GM12801 (cell line): Measurements from ENCODE around the gene PIGBOS1.

ENCODE experiments used
- TF ChIP-seq, protein P1 (sequence below): IDR thresholded peaks from one replicate; pipeline ENCODE4 v1.5.1; 2011; ENCODE audit warnings: control low read depth; ENCODE audit not compliant: insufficient read length; ENCODE audit errors: extremely low read depth

PIGBOS1 gene

DNA sequence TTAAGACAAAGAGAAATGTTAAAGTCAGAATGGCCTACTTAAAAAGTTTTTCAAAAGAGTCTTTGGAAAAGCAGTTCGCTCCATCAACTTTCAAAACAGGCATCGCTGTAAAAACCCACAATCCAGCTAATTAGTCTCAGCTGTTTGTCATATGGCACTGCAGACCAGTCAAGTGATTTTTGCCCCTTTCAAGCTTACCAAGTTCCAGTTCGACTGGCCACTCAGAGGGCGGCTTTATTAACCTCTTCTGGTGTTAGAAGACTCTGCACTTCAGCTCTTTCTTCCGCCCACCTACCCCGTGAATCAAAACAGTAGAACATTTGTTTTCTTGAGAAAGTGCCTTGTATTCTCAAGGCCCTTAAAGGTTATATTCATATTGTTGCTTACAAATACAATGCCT lies 48.6 kb downstream of the PIGBOS1 start:
- TF ChIP-seq, protein P1, sequence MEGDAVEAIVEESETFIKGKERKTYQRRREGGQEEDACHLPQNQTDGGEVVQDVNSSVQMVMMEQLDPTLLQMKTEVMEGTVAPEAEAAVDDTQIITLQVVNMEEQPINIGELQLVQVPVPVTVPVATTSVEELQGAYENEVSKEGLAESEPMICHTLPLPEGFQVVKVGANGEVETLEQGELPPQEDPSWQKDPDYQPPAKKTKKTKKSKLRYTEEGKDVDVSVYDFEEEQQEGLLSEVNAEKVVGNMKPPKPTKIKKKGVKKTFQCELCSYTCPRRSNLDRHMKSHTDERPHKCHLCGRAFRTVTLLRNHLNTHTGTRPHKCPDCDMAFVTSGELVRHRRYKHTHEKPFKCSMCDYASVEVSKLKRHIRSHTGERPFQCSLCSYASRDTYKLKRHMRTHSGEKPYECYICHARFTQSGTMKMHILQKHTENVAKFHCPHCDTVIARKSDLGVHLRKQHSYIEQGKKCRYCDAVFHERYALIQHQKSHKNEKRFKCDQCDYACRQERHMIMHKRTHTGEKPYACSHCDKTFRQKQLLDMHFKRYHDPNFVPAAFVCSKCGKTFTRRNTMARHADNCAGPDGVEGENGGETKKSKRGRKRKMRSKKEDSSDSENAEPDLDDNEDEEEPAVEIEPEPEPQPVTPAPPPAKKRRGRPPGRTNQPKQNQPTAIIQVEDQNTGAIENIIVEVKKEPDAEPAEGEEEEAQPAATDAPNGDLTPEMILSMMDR = no peak

DNA sequence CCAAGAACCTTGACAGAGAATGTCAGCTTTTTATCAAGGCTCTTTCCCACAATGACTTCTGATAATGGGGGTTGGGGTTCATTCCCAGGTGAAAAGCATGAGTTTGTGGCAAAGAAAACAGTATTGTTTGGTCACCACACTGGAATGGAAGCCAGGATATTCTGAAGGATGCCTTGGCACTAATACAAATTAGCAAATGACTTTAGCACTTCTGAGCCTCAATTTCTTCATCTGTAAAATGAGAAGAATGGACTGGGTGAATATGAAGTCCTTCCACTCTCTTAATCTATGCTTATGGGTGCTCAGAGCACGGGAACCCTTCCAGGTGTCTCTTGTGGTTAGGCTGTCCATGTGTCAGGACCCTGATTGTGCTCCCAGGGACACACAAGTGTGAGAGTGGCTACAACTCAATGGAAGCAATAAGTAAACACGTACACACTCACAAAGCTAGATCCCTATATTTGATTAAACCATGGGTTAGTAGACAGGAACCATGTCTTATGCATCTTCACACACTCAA lies 50.7 kb downstream of the PIGBOS1 start:
- TF ChIP-seq, protein P1 = no peak

DNA sequence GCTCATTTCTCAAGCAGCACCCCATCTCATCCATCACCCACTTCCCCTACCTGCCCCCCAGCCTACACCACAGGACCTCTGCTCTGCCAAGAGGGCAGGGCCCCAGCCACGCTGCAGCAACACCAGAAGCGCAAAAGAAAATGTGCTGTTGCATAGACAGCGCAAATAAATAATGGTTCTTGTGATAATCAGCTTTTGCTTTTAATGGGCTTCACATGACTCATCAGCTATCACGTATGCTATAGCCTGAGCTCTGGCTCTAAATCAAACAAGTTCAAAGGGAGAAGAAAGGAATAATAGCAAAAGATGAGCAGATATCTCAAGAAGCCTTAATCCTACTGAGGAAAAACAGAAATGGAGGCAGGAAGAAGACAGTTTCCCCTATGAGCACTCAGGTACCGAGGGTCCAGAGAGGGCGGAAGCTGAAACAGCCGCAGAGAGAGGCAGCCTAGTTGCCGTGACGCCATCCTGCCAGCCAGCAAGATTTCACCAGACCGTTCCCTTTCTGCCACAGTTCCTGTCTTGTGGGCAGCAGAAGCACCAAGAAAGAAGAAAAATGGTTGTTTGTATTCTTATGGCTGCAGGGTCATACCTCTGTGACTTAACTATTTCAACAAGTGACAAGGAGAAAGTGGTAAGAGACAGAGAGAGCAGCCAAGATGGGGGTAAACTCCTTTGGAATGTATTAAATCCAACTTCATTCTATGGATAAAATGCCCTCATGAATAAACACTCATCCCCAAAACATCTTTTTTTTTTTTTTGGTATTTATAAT lies 51.3 kb downstream of the PIGBOS1 start:
- TF ChIP-seq, protein P1 = no peak
